ENCODE measurements around the gene CNRIP1.

Gene CNRIP1

DNA sequence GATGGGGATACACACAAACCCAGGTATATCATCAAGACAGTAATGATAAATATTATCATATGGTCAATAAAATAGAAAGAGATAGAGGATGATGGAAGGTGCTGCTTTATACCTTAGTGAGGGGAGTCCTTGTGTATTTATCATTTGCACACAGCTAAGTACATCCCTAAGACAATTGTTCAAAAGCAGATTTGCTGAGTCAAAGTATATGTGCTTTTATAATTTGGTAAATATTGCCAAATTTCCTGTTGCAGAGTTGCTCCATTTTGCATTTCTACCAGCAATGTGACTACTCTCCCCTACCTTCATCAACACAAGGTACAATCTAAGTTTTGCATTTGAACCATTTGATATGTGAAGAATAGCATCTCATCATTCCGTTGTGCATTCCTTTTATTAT lies 22.7 kb upstream of the CNRIP1 start:
- H3K4me2 ChIP-seq (ENCODE audit: low read length), result no peak overlapping the region
- no peak overlapping the region for H3K4me3 ChIP-seq (ENCODE audit: low read length)
- no peaks in the 10 kb centered on the region for H3K36me3 ChIP-seq (ENCODE audit: control insufficient read depth, low read length)
- H3K4me1 ChIP-seq (ENCODE audit: control insufficient read depth, low read length), result no peaks in the 10 kb centered on the region
- no peaks in the 10 kb centered on the region for H4K20me1 ChIP-seq (ENCODE audit: control insufficient read depth, insufficient read depth, low read depth, low read length)
- H3F3A ChIP-seq (ENCODE audit: control insufficient read depth, insufficient read depth), result no peaks in the 10 kb centered on the region
- no peaks in the 10 kb centered on the region for H3K79me2 ChIP-seq (ENCODE audit: control insufficient read depth, low read length)
- no peak overlapping the region for H3K27ac ChIP-seq (ENCODE audit: low read depth, low read length)
- peaks cover 15% of the 10 kb centered on the region for H3K27me3 ChIP-seq (ENCODE audit: control insufficient read depth, low read length)
- TF ChIP-seq EZH2phosphoT487 (IDR thresholded peaks at IDR 0.05; ENCODE audit: borderline replicate concordance, low read length), result no peak
- TF ChIP-seq CTCF (IDR thresholded peaks at IDR 0.05; ENCODE audit: low read depth, low read length, poor library complexity, severe bottlenecking), result no peak
- no peaks in the 10 kb centered on the region for H3K9me2 ChIP-seq (replicated peaks; ENCODE audit: control insufficient read depth, low read length)
- H3K9me3 ChIP-seq (ENCODE audit: control insufficient read depth, insufficient read depth, low read length), result no peaks in the 10 kb centered on the region

DNA sequence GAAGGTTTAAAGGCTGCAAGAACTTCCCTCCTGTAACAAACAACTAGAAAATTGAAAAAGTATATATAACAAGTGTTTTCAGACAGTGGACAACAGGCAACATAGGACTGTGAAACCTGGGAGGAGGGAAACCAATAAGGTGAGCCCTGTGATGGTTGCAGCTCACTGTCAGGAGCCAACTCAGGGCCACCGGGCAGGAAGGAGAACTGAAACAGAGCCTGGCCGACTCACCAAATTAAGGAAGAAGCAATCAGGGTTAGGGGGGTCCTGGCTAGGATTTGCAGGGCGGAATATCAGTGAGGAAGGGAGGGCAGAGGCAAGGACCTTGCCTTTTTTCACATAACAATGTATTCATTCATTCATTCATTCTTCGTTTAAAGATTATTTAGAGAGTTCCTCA lies 21.8 kb upstream of the CNRIP1 start:
- no peak for TF ChIP-seq CTCF (IDR thresholded peaks at IDR 0.05; ENCODE audit: low read depth, low read length, poor library complexity, severe bottlenecking)
- TF ChIP-seq EZH2phosphoT487 (IDR thresholded peaks at IDR 0.05; ENCODE audit: borderline replicate concordance, low read length), result no peak
- Histone ChIP-seq H3K4me2 (ENCODE audit: low read length) (no peak overlapping the region), H3K9me2 (replicated peaks; ENCODE audit: control insufficient read depth, low read length) (no peaks in the 10 kb centered on the region), H3K36me3 (ENCODE audit: control insufficient read depth, low read length) (no peaks in the 10 kb centered on the region), H3K79me2 (ENCODE audit: control insufficient read depth, low read length) (no peaks in the 10 kb centered on the region), H3K27ac (ENCODE audit: low read depth, low read length) (no peak overlapping the region), H3K4me3 (ENCODE audit: low read length) (no peak overlapping the region), H3K4me1 (ENCODE audit: control insufficient read depth, low read length) (no peaks in the 10 kb centered on the region), H3F3A (ENCODE audit: control insufficient read depth, insufficient read depth) (no peaks in the 10 kb centered on the region), H3K27me3 (ENCODE audit: control insufficient read depth, low read length) (peaks cover 15% of the 10 kb centered on the region), H3K9me3 (ENCODE audit: control insufficient read depth, insufficient read depth, low read length) (no peaks in the 10 kb centered on the region), H4K20me1 (ENCODE audit: control insufficient read depth, insufficient read depth, low read depth, low read length) (no peaks in the 10 kb centered on the region)

GRCh38 chr2:68341062-68341329 lies 21.2 kb upstream of the CNRIP1 start:
- no peak overlapping the region for H3K4me2 ChIP-seq (ENCODE audit: low read length)
- H3K36me3 ChIP-seq (ENCODE audit: control insufficient read depth, low read length), result no peaks in the 10 kb centered on the region
- no peaks in the 10 kb centered on the region for H3F3A ChIP-seq (ENCODE audit: control insufficient read depth, insufficient read depth)
- no peak for TF ChIP-seq CTCF (IDR thresholded peaks at IDR 0.05; ENCODE audit: low read depth, low read length, poor library complexity, severe bottlenecking)
- no peak for TF ChIP-seq EZH2phosphoT487 (IDR thresholded peaks at IDR 0.05; ENCODE audit: borderline replicate concordance, low read length)
- H3K9me2 ChIP-seq (replicated peaks; ENCODE audit: control insufficient read depth, low read length), result no peaks in the 10 kb centered on the region
- H4K20me1 ChIP-seq (ENCODE audit: control insufficient read depth, insufficient read depth, low read depth, low read length), result no peaks in the 10 kb centered on the region
- H3K9me3 ChIP-seq (ENCODE audit: control insufficient read depth, insufficient read depth, low read length), result no peaks in the 10 kb centered on the region
- no peak overlapping the region for H3K27ac ChIP-seq (ENCODE audit: low read depth, low read length)
- H3K79me2 ChIP-seq (ENCODE audit: control insufficient read depth, low read length), result no peaks in the 10 kb centered on the region
- no peak overlapping the region for H3K4me3 ChIP-seq (ENCODE audit: low read length)
- H3K27me3 ChIP-seq (ENCODE audit: control insufficient read depth, low read length), result peaks cover 15% of the 10 kb centered on the region
- H3K4me1 ChIP-seq (ENCODE audit: control insufficient read depth, low read length), result no peaks in the 10 kb centered on the region

Measured in DOHH2 (cell line).